ENCODE measurements around the gene AP1S2.

The AP1S2 gene

DNA sequence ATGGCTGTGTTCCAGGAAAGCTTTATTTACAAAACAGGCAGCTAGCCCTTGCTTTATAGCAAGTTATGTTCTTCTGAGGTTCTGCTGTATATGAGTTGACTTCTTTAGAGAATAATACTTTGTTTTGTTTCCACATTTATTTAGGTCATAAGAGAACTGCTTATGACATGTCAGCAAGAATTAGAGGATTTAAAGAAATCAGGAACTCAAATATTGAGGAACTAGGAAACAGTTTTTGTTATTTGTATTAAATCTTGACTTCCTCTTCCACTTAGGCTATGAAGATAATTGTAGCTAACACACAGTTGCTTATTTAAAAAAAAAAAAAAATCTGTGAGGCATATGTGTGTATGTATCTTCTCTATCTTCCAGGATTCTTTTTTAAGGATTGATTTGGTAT lies 50.0 kb downstream of the AP1S2 start:
- DNase-seq = no peak

DNA sequence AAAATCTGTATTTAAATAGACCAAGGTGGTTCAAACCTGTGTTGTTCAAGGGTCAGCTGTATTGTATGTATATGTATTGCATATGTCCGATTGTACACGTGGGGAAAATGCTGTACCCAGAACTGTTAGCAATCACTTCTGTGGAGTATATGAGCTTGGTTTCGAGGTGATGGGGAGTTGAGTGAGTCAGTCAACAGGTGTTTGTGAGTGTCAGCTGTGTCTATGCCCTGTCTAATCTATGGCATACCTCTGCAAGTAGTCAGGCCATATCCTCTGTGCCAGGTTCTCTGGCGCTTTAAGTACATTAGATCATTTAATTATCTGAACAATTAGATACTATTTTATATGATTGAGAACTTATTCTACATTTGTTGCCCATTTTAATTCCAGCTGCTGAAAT lies 56.9 kb downstream of the AP1S2 start:
- DNase-seq = no peak

DNA sequence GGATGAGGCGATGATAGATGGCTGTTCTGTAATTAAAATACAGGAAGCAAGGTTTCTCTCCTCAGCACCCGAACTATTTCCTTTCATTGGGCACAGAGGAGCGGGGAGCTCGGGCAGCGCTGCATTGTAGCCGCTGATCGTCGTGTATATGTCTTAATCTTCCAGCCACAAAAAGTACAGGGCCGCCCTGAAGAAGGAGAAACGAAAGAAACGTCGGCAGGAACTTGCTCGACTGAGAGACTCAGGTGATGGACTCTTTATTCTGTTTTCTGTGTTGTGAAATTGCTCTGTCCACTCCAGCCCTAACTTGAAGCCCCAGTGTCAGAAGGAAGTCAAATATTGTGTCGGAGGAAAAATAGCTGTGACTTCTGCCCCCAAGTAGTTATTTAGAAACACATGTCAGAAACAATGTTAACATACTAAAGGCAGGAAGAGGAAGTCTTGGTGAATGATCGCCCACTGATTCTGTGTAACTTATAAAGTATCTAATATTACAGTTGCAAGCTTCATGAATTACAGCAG lies 63.8 kb downstream of the AP1S2 start:
- no peak for DNase-seq

DNA sequence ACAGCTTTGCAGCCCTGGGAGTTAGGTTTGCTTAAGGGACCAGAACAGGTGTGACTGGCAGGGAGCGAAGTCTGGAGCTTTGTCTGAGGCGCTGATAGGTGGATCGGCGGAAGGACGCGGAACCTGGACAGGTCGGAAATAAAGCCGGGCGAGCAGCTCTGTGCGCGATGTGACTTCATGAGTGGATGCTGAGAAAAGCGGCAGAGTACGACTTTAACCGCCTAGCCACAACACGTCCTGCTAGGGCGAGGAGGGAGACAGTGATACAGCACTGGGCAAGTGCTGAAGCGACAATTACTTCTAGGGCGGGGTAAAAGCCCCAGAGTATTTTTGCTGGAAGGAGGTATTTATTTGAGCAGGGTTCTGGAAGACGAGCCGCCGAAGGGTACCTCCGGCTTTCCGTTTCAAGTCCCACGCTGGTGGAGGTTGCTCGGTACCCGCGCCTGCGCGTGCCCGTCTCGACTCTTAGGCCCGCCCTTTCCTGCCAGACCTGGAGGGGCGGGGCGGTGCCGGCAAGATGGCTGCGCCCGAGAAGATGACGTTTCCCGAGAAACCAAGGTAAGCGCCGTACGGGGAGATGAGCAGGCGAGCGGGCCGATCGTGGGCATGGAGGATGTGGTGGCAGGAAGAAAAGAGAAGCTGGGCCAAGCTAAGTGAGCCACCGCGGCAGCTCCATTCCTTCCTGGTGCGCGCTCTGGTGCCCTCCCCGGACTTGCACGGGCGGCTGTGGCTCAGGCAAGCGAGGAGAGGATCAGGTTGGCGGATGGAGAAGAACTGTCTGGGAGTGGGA lies 64.4 kb downstream of the AP1S2 start, which contains the start of gene ZRSR2:
TSS of gene ZRSR2 (plus strand) at position 506 of the 790 bp plus-strand sequence. CDS start at position 518, 12 bp downstream.
- peak; percentile 76 for DNase-seq

DNA sequence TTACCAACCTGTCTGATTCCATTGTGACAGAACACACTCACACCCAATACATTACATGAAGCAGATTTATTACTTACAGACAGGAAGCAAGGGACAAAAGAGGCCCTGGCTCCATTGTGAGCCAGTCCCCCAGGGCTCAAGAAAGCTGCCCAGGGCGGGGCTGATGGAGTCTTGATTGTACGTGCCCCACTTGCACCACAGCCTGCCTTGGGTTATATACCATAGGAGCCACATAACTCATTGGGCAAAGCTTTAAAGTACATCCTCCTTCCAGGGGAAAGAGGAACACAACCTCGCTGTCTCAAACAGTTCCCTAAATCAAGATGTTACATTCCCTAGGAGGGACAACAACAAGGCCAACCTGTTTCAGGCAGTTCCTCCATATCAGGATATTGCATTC lies 67.7 kb downstream of the AP1S2 start:
- DNase-seq = no peak

DNA sequence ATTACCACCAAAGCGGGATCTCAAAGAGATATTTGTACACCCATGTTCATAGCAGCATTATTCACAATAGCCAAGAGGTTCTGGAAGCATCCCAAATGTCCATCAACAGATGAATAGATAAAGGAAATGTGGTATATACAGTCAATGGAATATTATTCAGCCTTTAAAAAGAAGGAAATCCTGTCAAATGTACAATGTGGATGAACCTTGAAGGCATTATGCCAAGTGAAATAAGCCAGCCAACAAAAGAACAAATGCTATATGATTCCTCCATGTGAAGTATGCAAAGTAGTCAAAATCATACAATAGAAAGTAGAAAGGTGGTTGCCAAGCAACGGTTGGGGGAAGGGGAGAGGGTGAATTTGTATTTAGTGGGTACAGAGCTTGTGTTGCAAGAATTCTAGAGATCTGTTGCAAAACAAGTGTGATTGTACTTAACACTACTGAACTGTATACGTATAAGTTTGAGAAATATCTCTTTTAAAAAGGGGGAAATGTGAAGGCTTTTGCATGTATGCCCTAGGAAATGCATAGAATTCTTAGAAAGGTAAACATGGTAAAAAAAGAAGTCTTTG lies 69.3 kb downstream of the AP1S2 start:
- DNase-seq = no peak

DNA sequence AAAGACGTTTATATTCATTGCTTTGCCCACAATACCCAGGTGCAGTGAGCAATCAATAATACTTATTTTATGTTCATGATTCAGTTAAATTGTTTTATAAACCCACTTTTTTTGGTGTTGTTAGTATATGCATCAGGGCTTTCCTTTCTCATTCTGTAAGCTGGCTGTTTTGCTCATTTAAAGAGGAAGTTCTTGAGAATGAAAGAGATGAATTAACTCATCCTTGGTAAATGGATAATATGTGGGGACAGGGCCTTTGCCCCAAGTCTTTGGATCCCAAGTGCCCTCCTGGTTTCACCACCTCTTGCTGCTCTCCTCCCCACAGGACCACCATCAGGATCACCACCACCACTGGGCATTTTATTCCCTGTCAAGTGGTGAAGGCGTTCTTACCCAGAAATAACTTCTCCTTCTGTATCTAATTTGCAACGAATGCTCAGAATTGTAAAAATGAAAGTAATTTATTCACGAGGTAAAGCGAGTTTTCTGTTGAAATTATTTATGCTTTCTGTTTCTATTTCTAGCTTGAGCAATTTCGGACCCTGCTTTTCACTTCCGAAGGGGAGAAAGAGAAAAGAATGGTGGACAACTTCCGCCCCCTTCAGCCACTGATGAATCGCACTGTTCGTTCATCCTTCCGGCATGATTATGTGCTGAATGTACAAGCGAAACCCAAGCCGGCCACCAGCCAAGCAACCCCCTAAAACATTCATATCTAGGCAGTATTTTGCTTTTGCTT lies 72.5 kb downstream of the AP1S2 start:
- no peak for DNase-seq

All from stimulated activated CD4-positive, alpha-beta T cell treated with anti-CD3 and anti-CD28 coated beads, Interleukin-12 subunit alpha, Interleukin-12 subunit beta, amount 100 ng/mL, for 4 hours (primary cell).